Glomerular endothelial cell (primary cell): ENCODE data around the gene ANKRD12. TPM values are rescaled to one million over a fixed set of nuclear protein-coding genes. Genes with fewer than 3 reads are reported as not detected.

Source experiments
- DNase-seq: peaks from one replicate; pipeline ENCODE4 v3.0.0-alpha.2; 2011; ENCODE audit warnings: low read depth, low spot score; ENCODE audit errors: extremely low read depth
- total RNA-seq: library from RNA; depleted of rRNA; stranded (reverse); fragments of >200 nt; gene quantifications from 2 replicates; pipeline ENCODE4 v1.2.3, GENCODE V29; 2015

The ANKRD12 gene
- total RNA-seq, 1 donor from 2014 or later, result 16.3 TPM

- DNase-seq, result no peak
These were observed 30.5 kb upstream of the ANKRD12 start for GRCh38 chr18:9106094-9106493.

DNA sequence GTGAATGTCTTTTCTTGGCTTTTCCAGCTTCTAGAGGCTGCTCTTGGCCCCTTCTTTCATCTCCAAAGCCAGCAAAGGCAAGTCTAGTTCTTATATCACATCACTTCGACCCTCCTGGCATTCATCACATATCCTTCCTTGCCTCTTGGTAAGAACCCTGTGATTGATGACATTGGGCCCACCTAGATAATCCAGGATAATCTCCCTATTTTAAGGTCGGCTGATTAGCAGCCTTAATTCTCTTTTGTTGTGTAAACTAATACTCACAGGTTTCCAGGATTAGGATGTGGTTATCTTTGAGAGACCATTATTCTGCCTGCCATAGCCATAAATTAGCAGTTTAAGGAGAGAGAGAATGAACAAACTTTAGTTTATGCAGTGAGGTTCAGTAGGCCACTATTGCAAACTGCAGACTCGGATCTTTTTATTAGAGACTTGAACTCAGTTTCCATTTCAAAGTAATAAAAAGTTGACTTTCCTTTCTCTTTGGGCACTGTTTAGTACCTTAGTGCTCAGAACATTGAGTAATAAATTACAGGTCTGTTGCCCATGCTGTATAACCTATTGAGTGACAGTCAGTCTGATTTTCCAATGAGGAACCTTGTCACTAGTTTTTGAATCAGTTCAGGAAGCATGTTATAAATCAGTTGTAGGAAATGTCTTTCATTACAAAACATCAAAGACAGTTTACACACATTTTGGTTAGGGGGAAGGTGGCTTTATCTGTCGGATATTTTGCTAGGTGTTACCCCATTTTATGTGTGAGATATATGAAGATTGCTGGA, 29.6 kb upstream of the ANKRD12 start:
- no peak for DNase-seq

DNA sequence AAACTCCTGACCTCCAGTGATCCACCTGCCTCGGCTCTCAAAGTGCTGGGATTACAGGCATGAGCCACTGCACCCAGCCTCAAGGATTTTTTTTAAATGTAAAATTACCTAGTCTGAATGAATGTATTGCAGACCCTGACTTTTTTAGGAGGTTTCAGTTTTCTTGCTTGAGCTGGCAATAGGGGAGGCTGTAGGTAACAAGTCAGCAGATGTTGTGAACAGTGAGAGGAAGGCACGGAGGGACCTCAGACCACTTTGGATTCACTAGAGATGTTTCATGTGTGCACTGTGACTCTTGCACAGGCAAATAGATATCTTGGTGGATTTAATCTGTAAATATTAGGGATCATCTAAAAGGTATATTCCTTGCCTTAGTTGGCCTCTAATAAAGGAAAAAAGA, 27.7 kb upstream of the ANKRD12 start:
- DNase-seq, result no peak

DNA sequence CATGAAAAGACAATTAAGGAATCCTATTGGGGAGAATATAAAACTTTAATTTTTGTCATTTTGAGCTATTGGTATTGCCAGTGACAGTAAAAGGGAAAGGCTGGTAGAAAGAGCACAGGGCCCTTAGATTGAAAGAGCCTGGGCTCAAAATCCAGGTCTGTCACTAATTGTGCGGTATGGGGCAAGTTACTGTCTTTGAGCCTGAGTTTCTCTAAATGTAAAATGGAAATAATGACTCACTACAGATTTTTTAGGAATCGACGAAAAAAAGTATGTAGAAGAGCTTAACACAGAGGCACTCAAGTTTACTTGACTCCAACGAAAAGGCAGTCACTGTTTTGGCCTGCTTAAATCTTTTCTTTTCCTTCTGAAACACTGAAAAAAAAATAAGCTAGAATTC, 27.1 kb upstream of the ANKRD12 start:
- no peak for DNase-seq

- no peak for DNase-seq
These were observed 23.0 kb upstream of the ANKRD12 start for GRCh38 chr18:9113468-9114149.

GRCh38 chr18:9115984-9116383, 20.6 kb upstream of the ANKRD12 start:
- DNase-seq, result no peak

DNA sequence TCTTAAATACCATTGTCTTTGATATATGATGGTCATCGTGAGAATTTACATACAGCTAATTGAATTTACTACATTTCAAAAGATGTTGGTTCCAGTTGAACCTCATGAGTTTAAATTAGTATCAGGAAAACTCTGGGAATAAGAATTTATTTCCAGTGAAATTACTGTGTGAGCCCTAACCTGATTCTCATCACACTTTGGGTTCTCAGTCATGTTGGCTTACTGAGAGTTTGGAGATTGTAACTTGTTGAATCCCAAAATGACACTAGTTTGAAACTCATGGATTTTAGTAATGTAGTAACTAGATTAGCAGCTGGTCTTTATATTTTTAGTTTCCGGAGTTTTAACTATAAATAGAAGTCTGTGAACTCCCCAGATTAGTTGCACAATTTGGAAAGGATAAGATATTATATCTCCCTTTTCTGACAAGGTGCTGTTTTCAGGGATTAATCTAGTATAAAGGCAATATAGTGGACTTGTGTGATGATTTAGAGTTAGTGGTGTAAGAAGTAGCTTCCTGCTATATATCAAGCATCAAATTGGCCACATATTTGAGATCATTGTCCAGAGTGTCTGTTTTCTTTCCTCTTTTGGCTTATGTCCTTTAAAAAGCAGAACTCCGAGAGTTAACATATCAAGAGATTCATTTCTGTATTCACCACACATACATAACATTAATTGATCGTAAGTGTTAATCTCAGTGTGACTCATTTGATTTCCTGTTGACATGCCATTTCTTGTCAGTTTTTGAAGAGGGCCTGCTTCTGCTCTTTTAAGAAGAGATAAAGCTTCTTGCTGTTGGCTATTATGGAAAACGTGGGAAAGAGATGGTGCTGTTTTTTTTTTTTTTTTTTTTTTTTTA, 18.4 kb upstream of the ANKRD12 start:
- no peak for DNase-seq

- no peak for DNase-seq
These were observed 15.8 kb upstream of the ANKRD12 start for GRCh38 chr18:9120796-9121195.

- DNase-seq, result no peak
These were observed 13.1 kb upstream of the ANKRD12 start for GRCh38 chr18:9123520-9123919.

GRCh38 chr18:9124824-9125223, 11.8 kb upstream of the ANKRD12 start:
- DNase-seq, result no peak

- no peak for DNase-seq
These were observed 10.2 kb upstream of the ANKRD12 start for GRCh38 chr18:9126337-9126736.

GRCh38 chr18:9130195-9130594, 6.4 kb upstream of the ANKRD12 start:
- no peak for DNase-seq

- DNase-seq, result no peak
These were observed 5.8 kb upstream of the ANKRD12 start for GRCh38 chr18:9130806-9131205.

- DNase-seq, result no peak
These were observed 4.0 kb upstream of the ANKRD12 start for GRCh38 chr18:9132628-9133027.

DNA sequence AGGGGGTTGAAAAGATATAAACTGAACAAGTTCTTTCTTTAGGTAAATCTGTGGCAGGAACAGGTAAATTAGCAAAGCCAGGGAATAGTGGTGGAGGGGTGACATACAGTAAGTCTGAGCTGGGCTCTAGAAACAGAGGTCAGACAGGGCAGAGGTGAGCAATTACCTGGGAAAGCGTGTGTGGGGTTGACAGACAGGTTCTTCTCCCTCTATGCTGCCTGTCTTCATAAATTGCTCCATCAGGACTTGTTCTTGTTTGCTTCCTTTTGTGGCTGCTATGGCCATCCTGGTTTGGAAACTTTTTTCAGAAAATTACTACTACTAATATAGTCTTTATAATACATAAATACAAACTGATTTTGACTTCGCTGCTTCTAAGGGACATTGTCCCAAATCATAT, 3.4 kb upstream of the ANKRD12 start:
- DNase-seq, result no peak

DNA sequence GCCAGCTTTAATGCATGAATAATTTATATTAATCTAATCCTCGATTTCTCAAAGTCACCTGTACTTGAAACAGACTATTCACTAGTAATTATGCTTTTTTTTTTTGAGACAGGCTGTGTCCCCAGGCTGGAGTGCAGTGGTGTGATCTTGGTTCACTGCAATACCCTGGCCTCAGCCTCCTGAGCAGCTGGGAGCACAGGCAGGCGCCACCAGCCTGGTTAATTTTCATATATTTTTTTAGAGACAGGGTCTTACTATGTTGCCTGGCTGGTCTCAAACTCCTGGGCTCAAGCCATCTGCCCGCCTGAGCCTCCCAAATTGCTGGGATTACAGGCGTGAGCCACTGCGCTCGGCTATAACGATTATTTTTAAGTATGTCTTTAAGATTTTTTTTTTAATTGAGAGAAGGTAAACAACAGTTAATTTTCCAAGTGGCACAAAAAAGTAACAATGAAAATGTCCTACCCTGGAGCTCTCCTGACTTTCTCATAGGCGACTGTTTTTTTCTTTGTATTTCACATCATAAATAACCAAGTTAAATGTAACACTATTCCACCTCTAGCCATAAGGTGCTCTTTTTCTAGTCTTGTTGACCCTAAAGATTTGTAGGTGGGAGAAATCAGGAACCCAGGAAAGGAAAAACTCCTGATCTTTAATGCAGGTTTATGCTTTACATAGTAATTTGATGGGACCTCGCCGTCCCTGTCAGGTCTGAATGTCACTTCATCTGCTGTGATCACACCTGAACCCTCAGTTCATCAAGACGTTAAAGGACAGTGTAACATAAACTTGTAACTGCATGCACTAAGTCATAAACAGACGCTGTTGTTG, 1.3 kb upstream of the ANKRD12 start:
- DNase-seq, result no peak

DNA sequence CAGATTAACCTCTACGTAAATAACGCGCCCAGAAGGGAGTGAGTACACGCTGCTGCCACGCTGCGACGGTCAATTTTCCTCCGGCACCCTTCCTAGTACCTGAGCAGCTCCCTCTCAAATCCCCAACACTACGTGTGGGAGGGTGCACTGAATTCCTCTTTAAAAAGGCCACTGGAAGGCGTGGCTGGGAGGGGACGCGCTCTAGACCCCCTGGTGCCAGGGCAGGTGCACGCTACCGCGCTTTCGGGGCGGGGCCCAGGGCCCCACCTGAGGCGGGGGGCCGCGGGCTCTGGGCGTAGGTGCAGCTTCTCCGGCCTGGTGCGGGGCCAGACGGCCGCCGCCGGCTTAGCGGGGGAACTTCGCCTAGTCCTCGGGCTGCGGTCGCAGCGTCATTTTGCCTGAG, 668 bp upstream of the ANKRD12 start:
- DNase-seq, result no peak

- DNase-seq, result no peak
These were observed 836 bp downstream of the ANKRD12 start for GRCh38 chr18:9137168-9138066.

DNA sequence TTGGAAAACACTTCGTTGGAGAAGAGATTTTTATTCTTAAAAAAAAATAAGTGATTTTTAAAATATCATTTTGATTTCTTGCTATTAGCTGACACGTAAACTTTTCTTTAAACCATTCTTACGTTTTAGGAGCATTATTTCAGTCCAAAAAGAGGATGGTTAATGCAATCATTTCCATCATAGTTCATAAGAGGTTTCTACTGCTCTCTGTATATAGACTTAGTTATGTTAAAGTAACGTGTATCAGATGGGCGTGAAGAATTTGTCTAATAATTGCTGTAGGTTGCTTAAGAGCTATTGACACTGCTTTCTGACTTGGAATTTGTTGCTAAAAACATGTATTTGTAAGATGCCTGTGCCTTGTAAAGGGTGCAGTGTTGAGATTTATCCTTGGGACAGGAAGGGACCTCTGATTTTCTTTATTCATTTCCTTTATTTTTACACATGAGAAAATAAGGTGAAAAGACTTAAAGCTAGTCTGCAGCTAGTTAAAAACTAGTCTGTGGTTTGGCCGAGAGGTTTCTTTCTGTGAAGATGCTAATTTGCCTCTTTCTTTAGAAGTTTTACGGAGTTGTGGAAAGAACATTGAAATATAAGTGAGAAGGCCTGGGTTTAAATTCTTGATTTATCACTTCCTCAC, 2.9 kb downstream of the ANKRD12 start:
- DNase-seq, result no peak
